CD4-positive, alpha-beta T cell treated with Interleukin-12 subunit alpha and Interleukin-12 subunit beta, for 1 hour (primary cell): Measurements from ENCODE around the gene MAPK8IP2.

Experiments used
- DNase-seq: peaks from one replicate; pipeline ENCODE4 v3.0.0-alpha.2; 2020

MAPK8IP2 gene

DNA sequence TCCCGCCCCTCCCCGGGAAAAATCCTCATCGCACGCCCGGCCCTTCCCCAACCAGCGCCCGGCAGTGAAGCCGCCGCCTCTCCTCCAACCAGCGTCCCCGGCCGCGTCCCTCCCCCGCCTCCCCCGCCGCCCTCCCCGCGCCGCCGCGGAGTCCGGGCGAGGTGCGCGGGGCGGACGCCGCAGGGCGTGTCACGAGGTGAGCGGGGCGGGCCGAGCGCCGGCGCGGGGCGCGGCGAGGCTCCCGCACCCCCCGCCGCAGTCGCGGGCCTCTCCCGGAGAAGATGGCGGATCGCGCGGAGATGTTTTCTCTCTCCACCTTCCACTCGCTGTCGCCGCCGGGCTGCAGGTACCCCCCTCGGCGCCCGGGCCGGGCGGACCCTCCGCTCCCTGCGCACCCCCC lies at the start of gene MAPK8IP2:
MAPK8IP2 (plus strand) TSS at position 256 of the 400 bp plus-strand sequence; CDS start at position 282, 26 bp downstream.
- no peak for DNase-seq

DNA sequence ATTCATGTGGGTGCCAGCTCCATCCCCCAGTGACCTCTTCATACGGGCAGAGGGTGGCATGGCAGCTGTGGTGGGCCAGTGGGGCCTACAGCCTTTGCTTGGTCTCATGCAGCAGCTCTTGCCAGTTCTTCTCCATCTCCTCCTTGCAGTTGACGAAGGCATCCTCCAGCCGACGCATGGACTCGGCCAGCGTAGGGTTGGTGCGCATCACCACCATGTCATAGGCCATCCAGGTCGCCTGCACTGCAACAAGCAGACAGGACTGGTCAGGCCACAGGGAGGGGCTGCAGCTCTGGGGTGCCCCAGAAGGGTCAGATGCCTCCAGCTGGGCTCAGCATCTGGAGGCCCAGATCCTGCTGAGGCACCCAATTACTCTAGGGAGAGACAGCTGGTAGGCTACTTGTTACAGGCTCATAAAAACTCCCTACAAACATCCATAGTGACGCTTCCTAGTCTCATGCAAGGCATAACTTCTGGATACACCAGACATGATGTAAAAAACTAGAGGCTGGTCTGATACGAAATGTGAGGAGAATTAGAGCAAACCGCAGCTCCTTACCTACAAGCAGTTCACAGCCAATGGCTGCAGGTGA lies 49.3 kb upstream of the MAPK8IP2 start:
- no peak for DNase-seq

GRCh38 chr22:50553310-50553709 lies 47.3 kb upstream of the MAPK8IP2 start:
- no peak for DNase-seq

DNA sequence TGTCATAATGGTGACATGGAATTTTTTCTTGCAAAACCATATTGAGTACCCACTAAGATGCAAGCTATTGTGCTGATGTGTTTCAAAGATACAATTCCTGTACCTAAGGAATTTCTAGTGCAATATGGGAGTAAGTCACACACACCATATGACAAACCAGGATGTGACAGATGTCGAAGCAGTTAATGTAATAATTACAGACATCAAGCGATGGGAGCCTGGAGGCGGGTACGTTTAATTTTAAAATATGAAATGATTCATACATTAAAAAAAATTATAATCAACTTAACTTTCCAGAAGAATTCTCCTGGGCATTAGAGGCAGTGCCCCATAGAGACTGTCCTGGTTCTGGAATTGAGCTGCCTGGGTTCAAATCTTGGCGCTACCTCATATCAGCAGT lies 43.9 kb upstream of the MAPK8IP2 start:
- no peak for DNase-seq

GRCh38 chr22:50560034-50560433 lies 40.6 kb upstream of the MAPK8IP2 start:
- DNase-seq: no peak

DNA sequence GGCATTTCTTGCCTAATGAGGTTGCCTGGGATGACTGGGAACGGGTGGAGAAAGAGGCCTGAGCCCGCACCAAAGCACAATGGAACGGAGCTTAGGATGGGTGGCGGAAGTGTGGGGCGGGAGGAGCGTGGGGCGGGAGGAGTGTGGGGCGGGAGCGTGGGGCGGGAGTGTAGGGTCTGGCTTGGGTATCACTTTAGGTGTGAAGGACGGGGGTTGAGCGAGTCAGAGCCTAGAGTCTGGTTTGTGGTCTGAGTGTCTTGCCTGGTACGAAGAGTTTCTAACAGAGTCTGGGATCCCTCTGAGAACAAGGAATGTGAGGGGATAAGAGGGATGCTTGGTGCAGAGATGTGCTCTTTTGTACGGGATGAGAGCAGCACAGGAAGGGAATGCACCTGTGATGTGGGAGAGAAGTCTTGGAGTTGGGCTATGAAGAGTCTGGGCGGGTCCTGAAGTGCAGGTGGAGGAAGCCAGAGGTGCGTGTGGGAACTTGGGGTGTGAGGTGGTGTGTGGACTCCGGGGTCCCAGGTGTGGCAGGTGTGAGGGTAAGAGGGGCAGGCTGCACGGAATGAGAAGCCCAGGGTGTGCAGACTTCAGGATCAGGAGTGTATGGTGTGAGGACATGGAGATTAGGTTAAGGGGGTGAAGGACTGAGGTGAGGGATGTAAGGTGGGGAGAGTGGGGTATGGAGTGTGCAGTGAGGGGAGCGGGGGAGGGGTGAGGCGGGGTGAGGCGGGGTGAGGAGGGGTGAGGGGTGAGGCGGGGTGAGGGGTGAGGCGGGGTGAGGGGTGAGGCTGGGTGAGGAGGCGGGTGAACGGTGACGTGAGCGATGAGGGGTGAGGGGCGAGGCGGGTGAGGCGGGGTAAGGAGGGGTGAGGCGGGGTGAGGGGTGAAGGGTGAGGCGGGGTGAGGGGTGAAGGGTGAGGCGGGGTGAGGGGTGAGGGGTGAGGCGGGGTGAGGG lies 38.9 kb upstream of the MAPK8IP2 start:
- DNase-seq: no peak

- peak; percentile 97 for DNase-seq
Observed at GRCh38 chr22:50562523-50563412, 37.8 kb upstream of the MAPK8IP2 start, which contains the start of gene SYCE3. SYCE3 (minus strand) TSS chr22:50562919; CDS start chr22:50556405, 6,514 bp downstream.

- no peak for DNase-seq
Observed at GRCh38 chr22:50563413-50564160, 37.0 kb upstream of the MAPK8IP2 start.

- DNase-seq: no peak
Observed at GRCh38 chr22:50564289-50564688, 36.3 kb upstream of the MAPK8IP2 start.

DNA sequence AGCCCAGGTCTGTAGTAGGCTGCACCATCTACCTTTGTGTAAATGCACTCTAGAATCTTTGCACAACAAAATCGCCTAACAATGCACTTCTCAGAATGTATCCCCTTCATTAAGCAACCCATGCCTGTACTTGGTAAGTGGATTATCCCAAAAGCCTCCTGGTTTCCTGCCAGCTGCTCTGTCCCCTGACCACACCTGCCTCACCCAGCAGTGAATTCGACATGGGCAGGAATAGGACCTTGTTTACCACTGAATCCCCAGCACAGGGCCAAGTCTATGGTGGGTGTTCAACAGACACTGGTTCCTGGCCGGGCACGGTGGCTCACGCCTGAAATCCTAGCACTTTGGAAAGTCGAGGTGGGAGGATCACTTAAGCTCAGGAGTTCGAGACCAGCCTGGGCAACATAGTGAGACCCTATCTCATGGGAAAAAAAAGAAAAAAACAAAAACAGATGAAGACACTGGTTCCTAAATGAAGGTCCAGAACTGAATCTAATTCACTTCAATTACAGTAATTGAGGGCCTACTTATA lies 32.8 kb upstream of the MAPK8IP2 start:
- DNase-seq: no peak

GRCh38 chr22:50568626-50569025 lies 32.0 kb upstream of the MAPK8IP2 start:
- DNase-seq: no peak

DNA sequence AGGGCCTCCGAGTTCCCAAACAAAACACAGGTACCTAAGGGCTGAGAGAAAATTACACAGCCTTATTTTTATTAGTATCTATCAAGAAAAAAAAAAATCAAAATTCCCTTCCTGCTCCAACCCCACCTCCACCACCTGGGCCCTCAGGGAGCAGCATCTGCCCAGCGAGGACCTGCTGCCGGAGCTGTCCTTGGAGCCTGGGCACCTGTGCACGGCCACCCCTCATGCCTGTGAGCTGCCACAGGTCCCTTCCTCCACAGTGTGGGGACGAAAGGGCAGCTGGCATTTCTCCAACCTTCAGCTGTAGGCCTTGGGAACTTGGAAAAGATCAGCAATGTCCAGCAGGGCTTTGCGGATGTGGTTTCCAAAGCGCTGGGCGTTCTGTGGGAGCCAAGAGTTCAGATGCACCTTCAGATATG lies 31.5 kb upstream of the MAPK8IP2 start:
- DNase-seq: no peak

DNA sequence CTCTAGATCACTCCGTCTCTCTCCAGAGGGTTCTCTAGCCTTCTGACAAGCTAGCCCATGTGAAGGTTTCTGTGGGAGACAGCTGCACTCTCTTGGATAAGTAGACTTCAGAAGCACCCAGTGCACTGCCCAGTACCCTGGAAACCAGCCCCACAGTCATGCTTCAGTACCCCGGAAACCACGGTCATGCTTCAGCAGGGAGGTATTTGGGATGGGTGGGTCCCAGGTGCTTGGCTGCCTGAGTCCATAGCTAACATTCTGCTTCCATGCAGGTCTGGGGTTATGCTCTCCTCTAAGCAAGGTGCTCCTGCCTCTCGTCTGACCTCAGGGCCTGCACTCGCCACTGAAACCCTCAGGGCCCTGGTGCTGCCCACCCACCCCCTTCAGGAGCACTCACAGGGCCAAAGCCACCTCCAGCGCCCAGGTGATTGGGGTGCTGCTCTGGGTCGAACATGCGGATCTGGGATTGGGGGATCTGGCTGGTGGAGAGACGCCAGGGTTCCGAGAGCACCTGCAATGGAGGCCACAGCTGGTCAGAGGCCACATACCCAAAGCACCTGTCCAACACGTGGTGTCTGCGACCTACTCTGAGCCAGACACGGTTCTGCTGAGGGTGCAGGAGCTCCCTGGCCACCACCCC lies 30.6 kb upstream of the MAPK8IP2 start:
- no peak for DNase-seq

GRCh38 chr22:50570861-50571260 lies 29.7 kb upstream of the MAPK8IP2 start:
- DNase-seq: no peak

DNA sequence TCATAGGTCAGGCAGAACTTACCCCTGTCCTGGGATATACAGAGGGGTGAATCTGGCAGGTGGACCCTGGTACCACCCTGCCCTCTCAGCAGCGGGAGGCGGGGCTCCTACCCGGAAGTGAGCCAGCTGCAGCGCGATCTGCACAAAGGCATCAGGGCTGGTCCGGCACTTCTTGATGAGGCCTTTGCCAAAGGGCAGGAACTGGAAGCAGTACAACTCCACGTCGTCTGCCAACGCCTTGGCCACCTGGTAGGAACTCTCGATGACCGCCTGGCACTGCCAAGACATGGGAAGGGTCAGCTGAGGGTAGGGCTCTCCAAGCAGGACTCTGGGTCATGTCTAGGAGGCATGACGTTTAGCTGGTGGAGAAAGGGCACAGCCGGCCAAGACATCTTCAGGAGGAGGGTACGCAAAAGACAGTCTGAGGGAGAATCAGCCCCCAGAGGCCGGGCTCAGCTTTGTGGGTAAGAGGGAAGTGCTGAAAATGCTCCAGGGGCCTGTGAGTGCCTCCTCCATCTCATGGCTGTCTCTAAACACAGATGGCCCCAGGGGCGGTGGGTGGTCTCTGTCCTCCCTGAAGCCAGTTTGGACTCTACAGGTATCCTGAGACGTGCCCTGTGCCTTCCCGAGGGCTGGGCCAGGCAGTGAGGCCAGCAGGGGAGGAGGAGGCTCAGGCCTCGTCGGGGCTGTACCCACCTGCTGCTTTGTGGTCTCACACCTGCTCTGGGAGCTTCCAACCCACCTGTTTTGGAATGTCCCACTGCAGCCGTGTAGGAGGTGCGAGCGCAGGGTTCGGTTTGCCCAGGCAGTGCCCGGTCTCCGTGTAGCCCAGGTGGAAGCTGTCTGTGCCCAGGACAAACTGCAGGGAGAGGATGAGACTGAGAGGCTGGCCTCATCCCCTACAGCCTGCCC lies 29.1 kb upstream of the MAPK8IP2 start:
- DNase-seq: no peak

GRCh38 chr22:50572965-50573364 lies 27.6 kb upstream of the MAPK8IP2 start:
- no peak for DNase-seq

DNA sequence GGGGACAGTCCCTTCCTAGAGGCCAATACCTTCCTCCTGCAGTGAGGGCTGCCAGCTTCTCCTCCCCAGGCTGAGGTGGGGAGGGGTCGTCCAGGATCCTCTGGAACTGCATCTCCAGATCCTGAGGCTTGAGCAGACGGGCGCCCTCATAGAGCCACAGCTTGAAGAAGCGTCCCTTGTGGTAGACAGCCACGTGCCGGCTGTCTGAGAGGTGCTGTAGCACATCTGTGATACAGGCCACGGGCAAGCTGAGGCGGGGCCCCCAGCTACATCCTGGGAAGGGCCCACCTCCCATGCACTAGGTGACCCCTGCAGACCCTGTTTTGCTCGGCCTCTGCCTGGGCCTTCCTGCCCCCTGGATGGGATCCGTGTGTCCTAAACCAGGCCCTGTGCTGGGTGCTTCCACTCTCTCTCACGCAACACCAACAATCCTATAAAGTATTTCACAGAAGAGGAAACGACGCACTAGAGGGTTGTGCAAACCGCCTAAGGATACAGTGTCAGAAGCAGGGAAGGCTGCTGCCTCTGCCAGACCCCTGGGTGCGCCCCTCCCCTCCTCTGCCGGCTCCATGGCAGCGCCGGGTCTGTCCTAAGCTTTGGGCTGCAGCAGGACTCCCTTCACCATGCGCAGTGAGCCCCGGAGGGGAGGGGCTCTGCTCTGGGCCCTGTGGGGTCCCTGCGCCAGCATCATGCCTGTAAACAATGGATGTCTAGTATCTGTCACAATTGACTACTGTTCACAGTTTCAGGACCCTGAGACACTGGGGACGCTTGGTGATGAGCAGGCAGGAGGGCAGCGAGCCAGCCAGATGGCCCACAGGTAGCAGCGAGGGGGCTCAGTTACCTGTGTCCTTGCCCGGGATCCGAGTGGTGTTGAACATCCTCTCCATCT lies 26.9 kb upstream of the MAPK8IP2 start:
- DNase-seq: no peak

DNA sequence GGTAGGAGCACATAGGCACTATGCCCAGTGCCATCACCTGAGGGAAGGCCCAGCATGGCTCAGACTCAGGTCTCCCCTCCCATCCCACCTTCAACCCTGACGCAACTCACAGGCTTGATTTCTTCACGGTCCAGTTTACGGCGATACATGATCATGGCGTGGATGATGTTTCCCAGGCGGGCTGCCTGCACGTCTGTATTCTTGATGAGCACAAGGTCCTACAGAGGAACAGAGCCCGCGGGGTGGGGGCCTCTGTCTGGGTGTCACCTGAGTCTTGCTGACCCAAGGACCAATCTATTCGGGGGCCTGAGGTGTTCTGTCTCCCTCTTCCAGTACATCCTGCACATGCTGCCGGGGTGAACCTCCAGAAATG lies 26.2 kb upstream of the MAPK8IP2 start:
- DNase-seq: no peak

- DNase-seq: no peak
Observed at GRCh38 chr22:50575426-50575941, 25.1 kb upstream of the MAPK8IP2 start.
